SH-SY5Y (cell line): ENCODE measurements around the gene PDCD6IP.

Experiments
- GATA2 ChIP-seq: IDR thresholded peaks from 2 replicates; pipeline ENCODE4 v1.6.1; 2011; ENCODE audit warnings: mild to moderate bottlenecking, low read depth, low read length
- GATA3 ChIP-seq: IDR thresholded peaks from 2 replicates; pipeline ENCODE4 v1.6.1; 2011; ENCODE audit warnings: low read depth, mild to moderate bottlenecking, low read length, moderate library complexity

DNA sequence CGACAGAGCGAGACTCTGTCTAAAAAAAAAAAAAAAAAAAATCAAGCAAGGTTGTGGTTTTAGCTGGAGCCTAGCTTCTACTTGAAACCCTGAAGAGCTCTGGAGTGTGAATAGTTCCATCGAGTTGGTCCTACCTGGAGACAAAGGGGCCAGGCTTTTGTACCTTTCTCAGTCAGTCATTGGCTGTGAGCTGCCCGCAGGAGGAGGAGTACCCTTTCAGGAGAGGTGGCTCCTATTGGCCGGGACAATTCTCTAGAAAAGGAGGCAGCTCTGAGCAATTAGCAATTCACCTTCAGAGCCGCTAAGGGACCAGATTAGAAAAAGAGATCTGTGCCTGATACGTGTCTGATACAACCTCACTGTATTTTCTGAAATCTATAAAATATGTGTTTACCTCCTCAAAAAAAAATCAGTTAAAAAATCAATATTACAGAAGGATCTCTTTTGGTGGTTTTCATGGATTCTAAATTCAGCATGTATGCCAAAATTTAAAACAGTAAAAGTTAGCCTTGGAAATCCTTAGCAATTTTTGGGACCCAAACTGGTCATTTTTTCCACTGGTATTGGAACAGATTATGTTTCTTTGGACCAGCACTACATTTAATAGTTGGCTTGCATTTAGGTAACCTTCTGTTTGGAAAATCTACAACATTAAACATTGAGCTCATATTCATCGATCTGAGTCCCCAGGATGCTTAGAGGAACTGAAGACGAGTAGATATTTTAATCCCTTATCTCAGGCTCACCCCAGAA lies 29.7 kb upstream of the PDCD6IP start:
- TF ChIP-seq GATA3 = no peak
- TF ChIP-seq GATA2 = no peak
